Measurements from ENCODE around the gene BMX. TPM values are rescaled to one million over a fixed set of nuclear protein-coding genes. Genes with fewer than 3 reads are reported as not detected.

Gene BMX
- total RNA-seq, 1 donor from 2014 or later: not detected

DNA sequence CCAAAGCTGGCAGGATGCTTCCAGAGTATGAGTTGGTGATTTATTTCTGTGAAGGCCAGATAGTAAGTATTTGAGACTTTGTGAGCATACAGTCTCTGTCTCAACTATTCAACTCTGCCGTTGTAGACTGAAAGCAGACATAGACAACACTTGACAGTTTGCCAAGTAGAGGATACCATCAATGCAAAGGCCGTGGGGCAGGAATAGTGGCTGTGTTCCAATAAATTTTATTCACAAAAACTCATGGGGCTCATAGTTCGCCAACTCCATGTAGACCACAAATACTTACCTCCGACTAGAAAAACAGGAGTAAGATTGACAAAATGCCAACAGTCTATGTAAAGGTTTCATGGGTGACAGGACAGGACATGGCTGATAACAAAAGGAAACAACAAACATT lies 3.8 kb upstream of the BMX start:
- no peak for TF ChIP-seq CTCF (IDR thresholded peaks at IDR 0.05; ENCODE audit: insufficient read depth, low read length, poor library complexity, severe bottlenecking)
- Histone ChIP-seq H3K4me3 (ENCODE audit: low read depth, low read length) (no peak overlapping the region), H3K36me3 (ENCODE audit: control insufficient read depth, insufficient read depth, low read length) (no peaks in the 10 kb centered on the region), H3K27me3 (ENCODE audit: control insufficient read depth, insufficient read depth, low read length) (peaks cover 2% of the 10 kb centered on the region)
- no peak for DNase-seq (ENCODE audit: low read depth)

DNA sequence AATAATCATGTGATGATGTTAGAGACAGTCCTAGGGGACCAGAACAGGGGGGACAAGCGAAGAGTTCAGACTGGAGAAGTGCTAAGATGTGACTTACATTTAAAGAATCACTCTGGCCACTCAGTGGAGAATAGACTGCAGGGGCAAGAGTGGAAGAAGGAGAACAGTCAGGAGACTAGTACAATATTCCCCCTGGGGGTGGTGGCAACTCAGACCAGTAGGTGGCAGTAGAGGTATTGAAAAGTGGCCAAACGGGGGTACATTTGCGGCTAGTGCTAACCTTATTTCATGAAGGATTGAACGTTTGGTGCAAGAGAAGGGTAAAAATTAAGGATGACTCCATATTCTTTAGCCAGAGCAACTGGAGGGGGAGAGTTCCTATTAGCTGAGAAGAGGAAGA lies 2.7 kb upstream of the BMX start:
- Histone ChIP-seq H3K36me3 (ENCODE audit: control insufficient read depth, insufficient read depth, low read length) (no peaks in the 10 kb centered on the region), H3K4me3 (ENCODE audit: low read depth, low read length) (no peak overlapping the region), H3K27me3 (ENCODE audit: control insufficient read depth, insufficient read depth, low read length) (peaks cover 2% of the 10 kb centered on the region)
- TF ChIP-seq CTCF (IDR thresholded peaks at IDR 0.05; ENCODE audit: insufficient read depth, low read length, poor library complexity, severe bottlenecking): peak; percentile 61
- DNase-seq (ENCODE audit: low read depth): no peak

- DNase-seq (ENCODE audit: low read depth): no peak
- no peak for TF ChIP-seq CTCF (IDR thresholded peaks at IDR 0.05; ENCODE audit: insufficient read depth, low read length, poor library complexity, severe bottlenecking)
- no peak overlapping the region for H3K4me3 ChIP-seq (ENCODE audit: low read depth, low read length)
Observed at GRCh38 chrX:15498741-15499140, 1.9 kb upstream of the BMX start.

GRCh38 chrX:15499976-15500375 lies 631 bp upstream of the BMX start:
- TF ChIP-seq CTCF (IDR thresholded peaks at IDR 0.05; ENCODE audit: insufficient read depth, low read length, poor library complexity, severe bottlenecking): no peak
- no peaks in the 10 kb centered on the region for H3K36me3 ChIP-seq (ENCODE audit: control insufficient read depth, insufficient read depth, low read length)
- H3K4me3 ChIP-seq (ENCODE audit: low read depth, low read length): no peak overlapping the region
- H3K27me3 ChIP-seq (ENCODE audit: control insufficient read depth, insufficient read depth, low read length): peaks cover 2% of the 10 kb centered on the region
- no peak for DNase-seq (ENCODE audit: low read depth)

More at GRCh38 chrX:15498741-15499140, 1.9 kb upstream of the BMX start:
- Histone ChIP-seq H3K27me3 (ENCODE audit: control insufficient read depth, insufficient read depth, low read length) (peaks cover 2% of the 10 kb centered on the region), H3K36me3 (ENCODE audit: control insufficient read depth, insufficient read depth, low read length) (no peaks in the 10 kb centered on the region)

GRCh38 chrX:15501506-15501905 lies 899 bp downstream of the BMX start:
- no peaks in the 10 kb centered on the region for H3K36me3 ChIP-seq (ENCODE audit: control insufficient read depth, insufficient read depth, low read length)
- peaks cover 2% of the 10 kb centered on the region for H3K27me3 ChIP-seq (ENCODE audit: control insufficient read depth, insufficient read depth, low read length)
- no peak for TF ChIP-seq CTCF (IDR thresholded peaks at IDR 0.05; ENCODE audit: insufficient read depth, low read length, poor library complexity, severe bottlenecking)
- no peak overlapping the region for H3K4me3 ChIP-seq (ENCODE audit: low read depth, low read length)
- DNase-seq (ENCODE audit: low read depth): no peak

DNA sequence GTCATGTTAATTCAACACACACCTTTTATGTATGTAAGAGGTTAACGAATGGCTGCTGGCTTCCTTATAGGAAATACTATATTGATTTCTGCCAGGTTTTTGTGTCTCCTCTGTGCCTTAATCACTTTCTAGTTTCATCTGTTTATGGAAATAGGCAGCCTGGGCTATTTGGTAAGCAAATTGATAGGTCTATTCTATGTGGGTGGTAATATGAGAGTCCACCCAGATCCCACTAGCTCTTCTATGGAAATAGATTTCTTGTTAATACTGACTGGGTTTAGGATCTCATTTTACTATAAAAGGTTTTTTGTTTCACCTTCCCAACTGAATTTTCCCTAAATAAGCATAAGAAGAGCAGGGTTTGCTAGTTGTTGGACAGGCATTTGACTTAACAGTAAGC lies 4.1 kb downstream of the BMX start:
- Histone ChIP-seq H3K4me3 (ENCODE audit: low read depth, low read length) (no peak overlapping the region), H3K27me3 (ENCODE audit: control insufficient read depth, insufficient read depth, low read length) (peaks cover 2% of the 10 kb centered on the region), H3K36me3 (ENCODE audit: control insufficient read depth, insufficient read depth, low read length) (no peaks in the 10 kb centered on the region)
- no peak for TF ChIP-seq CTCF (IDR thresholded peaks at IDR 0.05; ENCODE audit: insufficient read depth, low read length, poor library complexity, severe bottlenecking)
- no peak for DNase-seq (ENCODE audit: low read depth)
